ENCODE data around the gene PARD6A.

DNA sequence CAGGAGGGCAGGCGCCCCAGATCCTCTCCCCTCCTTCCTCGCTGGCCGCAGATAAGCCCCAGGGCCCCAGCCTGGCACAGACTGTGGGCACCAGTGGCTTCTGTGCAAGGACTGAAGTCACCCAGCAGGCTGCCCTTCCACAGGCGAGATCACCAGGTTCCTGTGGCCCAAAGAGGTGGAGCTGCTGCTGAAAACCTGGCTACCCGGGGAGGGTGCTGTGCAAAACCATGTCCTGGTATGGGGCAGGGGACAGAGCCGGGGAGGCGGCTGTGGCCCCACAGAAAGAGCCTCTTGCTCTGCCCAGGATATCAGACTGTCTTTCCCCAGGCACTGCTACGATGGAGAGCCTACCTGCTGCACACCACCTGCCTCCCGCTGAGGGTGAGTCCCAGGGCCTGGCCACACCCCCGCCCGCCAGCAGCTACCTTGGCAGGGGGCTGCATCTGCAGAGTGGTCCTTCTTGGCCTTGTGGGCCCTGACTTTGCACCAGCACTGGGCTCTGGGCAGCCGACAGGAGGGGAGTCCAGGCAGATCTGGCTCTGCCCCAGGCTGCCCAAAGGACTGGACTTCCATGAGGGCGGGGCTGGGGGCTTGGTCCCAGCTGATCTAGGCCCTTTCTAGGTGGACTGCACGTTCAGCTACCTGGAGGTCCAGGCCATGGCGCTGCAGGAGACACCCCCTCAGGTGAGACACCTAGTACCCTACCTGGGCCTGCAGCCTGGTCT, 15.2 kb upstream of the PARD6A start:
- TF ChIP-seq, protein P1, sequence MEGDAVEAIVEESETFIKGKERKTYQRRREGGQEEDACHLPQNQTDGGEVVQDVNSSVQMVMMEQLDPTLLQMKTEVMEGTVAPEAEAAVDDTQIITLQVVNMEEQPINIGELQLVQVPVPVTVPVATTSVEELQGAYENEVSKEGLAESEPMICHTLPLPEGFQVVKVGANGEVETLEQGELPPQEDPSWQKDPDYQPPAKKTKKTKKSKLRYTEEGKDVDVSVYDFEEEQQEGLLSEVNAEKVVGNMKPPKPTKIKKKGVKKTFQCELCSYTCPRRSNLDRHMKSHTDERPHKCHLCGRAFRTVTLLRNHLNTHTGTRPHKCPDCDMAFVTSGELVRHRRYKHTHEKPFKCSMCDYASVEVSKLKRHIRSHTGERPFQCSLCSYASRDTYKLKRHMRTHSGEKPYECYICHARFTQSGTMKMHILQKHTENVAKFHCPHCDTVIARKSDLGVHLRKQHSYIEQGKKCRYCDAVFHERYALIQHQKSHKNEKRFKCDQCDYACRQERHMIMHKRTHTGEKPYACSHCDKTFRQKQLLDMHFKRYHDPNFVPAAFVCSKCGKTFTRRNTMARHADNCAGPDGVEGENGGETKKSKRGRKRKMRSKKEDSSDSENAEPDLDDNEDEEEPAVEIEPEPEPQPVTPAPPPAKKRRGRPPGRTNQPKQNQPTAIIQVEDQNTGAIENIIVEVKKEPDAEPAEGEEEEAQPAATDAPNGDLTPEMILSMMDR (IDR thresholded peaks at IDR 0.05): no peak
- TF ChIP-seq TCF7L2 (IDR thresholded peaks at IDR 0.05; ENCODE audit: low read depth, low read length): no peak
- TF ChIP-seq POLR2AphosphoS5 (IDR thresholded peaks at IDR 0.05; ENCODE audit: low read depth, low read length): no peak
